ENCODE data around the gene GASK1A. TPM values are rescaled to one million over a fixed set of nuclear protein-coding genes. Genes with fewer than 3 reads are reported as not detected.

The GASK1A gene
- total RNA-seq, 2 experiments from 2014 or later: 0.28 TPM; not detected in 1

DNA sequence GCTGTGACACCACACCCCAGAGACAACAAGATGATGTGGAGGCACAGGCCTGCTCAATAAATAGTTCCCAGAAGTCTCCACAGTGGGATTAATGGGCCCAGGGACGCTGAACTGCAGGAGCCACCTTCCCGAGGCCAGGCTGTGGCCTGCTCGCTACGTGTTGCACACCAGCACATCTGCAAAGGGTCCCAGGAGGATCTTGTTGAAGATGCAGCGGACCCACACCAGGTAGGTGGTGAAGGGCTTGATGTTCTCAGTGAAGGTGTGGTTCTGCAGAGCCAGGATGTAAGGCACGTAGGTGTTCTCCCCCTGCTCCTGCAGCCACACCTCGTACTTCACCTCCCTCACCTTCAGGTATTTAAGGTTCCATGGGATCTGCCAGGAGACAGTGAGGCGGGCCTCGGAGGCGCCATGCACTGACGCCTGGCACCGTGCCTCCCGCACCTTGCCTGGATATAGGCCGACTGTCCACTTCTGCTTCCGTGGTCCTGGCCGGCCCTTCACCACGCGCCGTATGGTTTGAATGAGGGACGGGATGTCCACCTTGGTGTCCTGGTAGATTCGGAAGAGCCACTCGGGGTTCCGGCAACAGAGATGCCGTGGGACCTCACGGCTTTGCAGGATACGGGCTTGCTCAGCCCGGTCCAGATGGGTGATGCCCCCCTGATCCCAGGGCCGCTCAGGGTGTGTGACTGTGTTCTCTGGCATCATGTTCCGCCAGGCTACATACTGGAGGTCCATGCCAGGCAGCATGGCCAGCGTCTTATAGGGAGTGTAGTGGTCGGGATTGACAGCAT is 100.6 kb downstream of the GASK1A start:
- ChIA-PET CTCF (no interaction called here), POLR2A (no interaction called here)
- Histone ChIP-seq H3K9me3 (ENCODE audit: control insufficient read depth in 1 of 2, insufficient read depth in 1 of 2, low read length in 2 of 2) (peaks cover 0 to 19% of the 10 kb centered on the region in 2 experiments), H3K4me1 (ENCODE audit: insufficient read depth, low read length) (no peaks in the 10 kb centered on the region), H3K27me3 (ENCODE audit: control insufficient read depth in 1 of 2, insufficient read depth in 2 of 2, low read length in 2 of 2) (no peaks in the 10 kb centered on the region), H3K36me3 (ENCODE audit: insufficient read depth, low read length) (peaks cover 29% of the 10 kb centered on the region), H3K27ac (ENCODE audit: low read depth in 1 of 2, low read length in 2 of 2) (no peak overlapping the region), H3K4me3 (ENCODE audit: low read length) (no peak overlapping the region)
- no peak overlapping the region for H3K27ac Mint-ChIP-seq
- no peaks in the 10 kb centered on the region for H3K4me1 Mint-ChIP-seq (ENCODE audit: low read depth)
- H3K4me3 Mint-ChIP-seq: no peak overlapping the region
- no peak for ATAC-seq (ENCODE audit: poor library complexity)
- intact Hi-C loops (cut with DNase I, micrococcal nuclease): no loop called here
- TF ChIP-seq, protein P1, sequence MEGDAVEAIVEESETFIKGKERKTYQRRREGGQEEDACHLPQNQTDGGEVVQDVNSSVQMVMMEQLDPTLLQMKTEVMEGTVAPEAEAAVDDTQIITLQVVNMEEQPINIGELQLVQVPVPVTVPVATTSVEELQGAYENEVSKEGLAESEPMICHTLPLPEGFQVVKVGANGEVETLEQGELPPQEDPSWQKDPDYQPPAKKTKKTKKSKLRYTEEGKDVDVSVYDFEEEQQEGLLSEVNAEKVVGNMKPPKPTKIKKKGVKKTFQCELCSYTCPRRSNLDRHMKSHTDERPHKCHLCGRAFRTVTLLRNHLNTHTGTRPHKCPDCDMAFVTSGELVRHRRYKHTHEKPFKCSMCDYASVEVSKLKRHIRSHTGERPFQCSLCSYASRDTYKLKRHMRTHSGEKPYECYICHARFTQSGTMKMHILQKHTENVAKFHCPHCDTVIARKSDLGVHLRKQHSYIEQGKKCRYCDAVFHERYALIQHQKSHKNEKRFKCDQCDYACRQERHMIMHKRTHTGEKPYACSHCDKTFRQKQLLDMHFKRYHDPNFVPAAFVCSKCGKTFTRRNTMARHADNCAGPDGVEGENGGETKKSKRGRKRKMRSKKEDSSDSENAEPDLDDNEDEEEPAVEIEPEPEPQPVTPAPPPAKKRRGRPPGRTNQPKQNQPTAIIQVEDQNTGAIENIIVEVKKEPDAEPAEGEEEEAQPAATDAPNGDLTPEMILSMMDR (IDR thresholded peaks at IDR 0.05): no peak
- H3K9me3 Mint-ChIP-seq: peaks cover 5% of the 10 kb centered on the region
- no peak for DNase-seq
- peaks cover 68% of the 10 kb centered on the region for H3K36me3 Mint-ChIP-seq (ENCODE audit: low read depth)
- no peaks in the 10 kb centered on the region for H3K27me3 Mint-ChIP-seq

DNA sequence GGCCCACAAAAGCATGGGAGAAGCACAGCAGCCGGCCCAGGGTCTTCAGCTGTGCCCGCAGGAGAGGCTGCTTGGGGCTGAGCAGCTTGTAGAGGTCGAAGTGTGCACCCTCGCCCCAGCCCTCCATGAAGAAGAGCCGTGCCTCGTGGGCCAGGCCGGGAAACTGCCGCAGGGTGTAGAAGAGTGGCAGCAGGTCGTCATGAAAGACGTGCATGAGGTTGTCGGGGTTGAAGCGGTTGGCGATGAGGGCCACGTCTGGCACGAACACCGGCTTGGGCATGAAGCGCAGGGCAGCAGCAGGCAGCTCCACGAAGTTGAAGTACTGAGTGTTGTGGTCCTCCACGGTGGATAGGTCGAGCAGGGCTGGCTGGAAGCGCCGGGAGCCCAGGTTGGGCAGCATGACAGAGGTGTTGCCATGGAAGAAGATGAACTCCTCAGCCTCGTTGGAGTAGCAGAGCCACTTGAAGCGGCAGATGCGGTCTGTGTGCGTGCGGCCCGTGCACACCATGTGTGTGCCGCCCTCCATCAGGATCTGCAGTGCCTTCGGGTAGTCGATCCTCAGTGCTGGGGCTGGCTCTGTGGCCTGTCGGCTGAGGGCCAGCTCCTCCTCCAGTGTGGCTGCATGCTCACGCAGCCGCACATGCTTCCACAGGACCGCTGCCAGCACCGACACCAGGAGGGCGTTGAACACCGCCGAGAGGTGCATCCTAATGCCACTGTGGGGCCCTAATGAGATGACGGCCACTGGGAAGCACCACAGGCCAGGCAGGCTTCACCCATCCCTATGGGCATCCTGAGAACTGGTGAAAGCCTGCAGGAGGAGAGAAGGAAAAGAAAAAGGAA is 101.8 kb downstream of the GASK1A start:
- H3K36me3 Mint-ChIP-seq (ENCODE audit: low read depth): peaks cover 72% of the 10 kb centered on the region
- H3K4me3 Mint-ChIP-seq: no peak overlapping the region
- no peaks in the 10 kb centered on the region for H3K27me3 ChIP-seq (ENCODE audit: control insufficient read depth in 1 of 2, insufficient read depth in 2 of 2, low read length in 2 of 2)
- peaks cover 5% of the 10 kb centered on the region for H3K9me3 Mint-ChIP-seq
- no peaks in the 10 kb centered on the region for H3K4me1 Mint-ChIP-seq (ENCODE audit: low read depth)
- POLR2A ChIA-PET: no interaction called here
- H3K4me1 ChIP-seq (ENCODE audit: insufficient read depth, low read length): no peaks in the 10 kb centered on the region
- peaks cover 29% of the 10 kb centered on the region for H3K36me3 ChIP-seq (ENCODE audit: insufficient read depth, low read length)
- H3K27ac Mint-ChIP-seq: no peak overlapping the region
- TF ChIP-seq, protein P1 (IDR thresholded peaks at IDR 0.05): no peak
- no peak overlapping the region for H3K4me3 ChIP-seq (ENCODE audit: low read length)
- H3K27ac ChIP-seq (ENCODE audit: low read depth in 1 of 2, low read length in 2 of 2): no peak overlapping the region
- DNase-seq (no peak), ATAC-seq (ENCODE audit: poor library complexity) (no peak)
- H3K27me3 Mint-ChIP-seq: no peaks in the 10 kb centered on the region
- H3K9me3 ChIP-seq (ENCODE audit: control insufficient read depth in 1 of 2, insufficient read depth in 1 of 2, low read length in 2 of 2): peaks cover 0 to 19% of the 10 kb centered on the region in 2 experiments
- intact Hi-C loops (cut with DNase I, micrococcal nuclease): no loop called here
- CTCF ChIA-PET: no interaction called here

DNA sequence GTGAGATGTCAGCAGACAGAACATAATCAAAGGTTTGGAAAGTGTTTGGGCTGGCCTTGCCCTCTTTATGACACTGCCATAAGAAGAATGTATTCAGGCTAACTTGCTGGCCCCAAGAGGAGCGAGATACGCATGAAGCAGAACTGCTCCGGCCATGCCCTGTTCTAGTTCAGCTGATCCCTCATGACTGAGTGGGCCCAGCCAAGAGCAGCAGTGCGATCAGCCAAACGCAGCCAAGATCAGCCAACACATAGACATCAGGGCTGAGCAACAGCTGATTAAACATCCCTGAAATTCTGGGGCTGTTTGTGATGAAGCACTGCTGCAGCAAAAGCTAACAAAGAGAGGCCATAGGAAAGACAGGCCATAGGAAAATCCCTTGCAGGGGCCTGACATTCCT is 102.7 kb downstream of the GASK1A start:
- TF ChIP-seq, protein P1 (IDR thresholded peaks at IDR 0.05): no peak
- Histone ChIP-seq H3K27me3 (ENCODE audit: control insufficient read depth in 1 of 2, insufficient read depth in 2 of 2, low read length in 2 of 2) (no peaks in the 10 kb centered on the region), H3K4me1 (ENCODE audit: insufficient read depth, low read length) (no peaks in the 10 kb centered on the region), H3K36me3 (ENCODE audit: insufficient read depth, low read length) (peaks cover 33% of the 10 kb centered on the region), H3K9me3 (ENCODE audit: control insufficient read depth in 1 of 2, insufficient read depth in 1 of 2, low read length in 2 of 2) (peaks cover 0 to 19% of the 10 kb centered on the region in 2 experiments), H3K27ac (ENCODE audit: low read depth in 1 of 2, low read length in 2 of 2) (no peak overlapping the region), H3K4me3 (ENCODE audit: low read length) (no peak overlapping the region)
- Mint-ChIP-seq H3K27ac (no peak overlapping the region), H3K36me3 (ENCODE audit: low read depth) (peaks cover 72% of the 10 kb centered on the region), H3K4me1 (ENCODE audit: low read depth) (no peaks in the 10 kb centered on the region), H3K27me3 (no peaks in the 10 kb centered on the region), H3K4me3 (no peak overlapping the region), H3K9me3 (peaks cover 5% of the 10 kb centered on the region)
- intact Hi-C loops (cut with DNase I, micrococcal nuclease): no loop called here
- ChIA-PET CTCF (no interaction called here), POLR2A (no interaction called here)
- DNase-seq (no peak), ATAC-seq (ENCODE audit: poor library complexity) (no peak)
